ENCODE measurements around the gene KCNAB1. TPM values are rescaled to one million over a fixed set of nuclear protein-coding genes. Genes with fewer than 3 reads are reported as not detected.

Gene KCNAB1
- total and polyA plus RNA-seq, 4 experiments from 2014 or later = 0.40 to 0.58 TPM; not detected in 2

DNA sequence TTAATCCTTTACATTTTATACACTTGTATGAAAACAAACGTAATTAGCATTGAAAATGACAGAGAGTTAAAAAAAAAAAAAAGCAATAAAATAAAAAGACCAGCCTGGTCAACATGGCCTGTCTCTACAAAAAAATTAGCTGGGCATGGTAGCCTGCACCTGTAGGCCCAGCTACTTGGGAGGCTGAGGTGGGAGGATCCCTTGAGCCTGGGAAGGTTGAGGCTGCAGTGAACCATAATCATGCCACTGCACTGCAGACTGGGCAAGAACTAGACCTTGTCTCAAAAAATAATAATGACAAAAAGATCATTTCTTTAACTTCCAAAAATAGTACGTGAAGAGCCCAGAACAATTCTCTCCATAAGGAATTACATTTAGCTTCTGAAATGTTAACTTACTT lies 432.6 kb downstream of the KCNAB1 start:
- H3K36me3 Mint-ChIP-seq = peaks cover 32 to 66% of the 10 kb centered on the region in 2 donors
- H3K9me3 Mint-ChIP-seq = peaks cover 0 to 5% (median 0%) of the 10 kb centered on the region in 8 donors
- H3K27me3 Mint-ChIP-seq = peaks cover 0 to 5% of the 10 kb centered on the region in 2 donors
- Histone ChIP-seq H3K27me3 (ENCODE audit: insufficient read depth, low read length) (no peaks in the 10 kb centered on the region), H3K9me3 (ENCODE audit: control insufficient read depth in 1 of 2, low read length in 2 of 2) (no peaks in the 10 kb centered on the region), H3K36me3 (ENCODE audit: insufficient read depth, low read length) (peaks cover 19% of the 10 kb centered on the region), H3K27ac (ENCODE audit: low read depth, low read length) (no peak overlapping the region), H3K4me3 (ENCODE audit: low read length in 2 of 2) (no peak overlapping the region), H3K4me1 (ENCODE audit: insufficient read depth, low read length) (peaks cover 40% of the 10 kb centered on the region)
- intact Hi-C loops (cut with micrococcal nuclease) = no loop called here
- H3K4me3 Mint-ChIP-seq = peak overlapping the region; percentile 11 to 99 (median 97)
- ChIA-PET CTCF (ENCODE audit: partially characterized antibody) (interaction anchor here (2.7 to 3.1 kb wide), 2 partner anchors 11 to 529 kb away, joined by 26 to 29 read pairs; no protein-coding TSS in a partner anchor), POLR2A (ENCODE audit: partially characterized antibody) (interaction anchor here (1.6 to 5.5 kb wide), 5 partner anchors 28 to 535 kb away, joined by 7 to 140 read pairs (median 26); partner anchors contain the start of gene TIPARP)
- H3K27ac Mint-ChIP-seq = peak overlapping the region in 3 of 7 donors; percentile 57 to 98 (median 95)
- peaks cover 31 to 55% (median 44%) of the 10 kb centered on the region in 4 donors for H3K4me1 Mint-ChIP-seq
- no peak for DNase-seq

DNA sequence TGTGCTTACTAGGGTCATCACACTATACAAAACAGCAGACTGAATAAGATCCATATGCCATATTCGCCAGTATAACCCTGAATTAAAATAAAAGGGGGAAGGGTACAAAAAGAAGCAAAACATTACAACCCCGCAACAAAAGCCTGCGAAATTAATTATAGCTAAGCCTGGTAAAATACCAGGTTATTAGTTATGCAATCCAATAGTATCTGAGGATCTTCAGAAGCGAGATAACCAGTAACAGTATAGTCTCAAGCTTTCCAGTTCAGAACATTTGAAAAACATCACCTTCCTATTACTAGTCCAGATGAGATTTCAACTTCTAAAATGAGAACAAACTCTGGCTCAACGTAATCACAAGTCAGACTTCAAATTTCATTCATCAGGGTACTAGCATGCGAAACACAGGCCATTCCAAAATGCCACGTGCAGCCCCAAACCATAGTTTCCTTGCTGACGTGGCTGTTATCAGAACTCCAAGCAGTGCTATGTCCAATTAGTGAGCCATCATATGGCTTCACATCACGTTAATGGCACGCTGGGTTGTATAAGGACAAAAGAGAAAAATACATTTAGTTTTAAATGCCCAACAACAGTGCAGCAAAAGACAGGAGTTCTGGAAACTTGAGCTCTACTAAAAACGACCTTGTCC lies 433.5 kb downstream of the KCNAB1 start:
- peaks cover 25 to 57% of the 10 kb centered on the region in 2 donors for H3K36me3 Mint-ChIP-seq
- POLR2A ChIA-PET (ENCODE audit: partially characterized antibody) = interaction anchor here (0.7 to 5.5 kb wide), 20 partner anchors 10 to 683 kb away, joined by 3 to 140 read pairs (median 12); partner anchors contain the start of genes CCNL1, GMPS and TIPARP

DNA sequence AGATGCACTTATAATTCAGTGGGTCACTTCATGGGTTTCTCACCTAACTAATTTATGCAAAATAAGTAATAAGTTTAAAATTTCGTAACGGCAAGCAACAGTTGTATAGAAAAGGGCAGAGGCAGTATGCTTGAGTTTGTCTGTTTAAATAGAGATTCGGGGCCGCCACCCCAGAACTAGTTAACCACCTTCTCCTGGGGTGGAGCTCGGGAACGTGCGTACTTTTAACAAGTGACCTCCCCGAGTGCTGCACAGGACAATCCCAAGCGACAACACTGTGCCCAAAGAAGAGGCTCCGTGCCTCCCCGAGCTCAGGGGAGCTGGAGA lies 434.1 kb downstream of the KCNAB1 start:
- peak overlapping the region; percentile 89 to 99 (median 98) for H3K4me3 Mint-ChIP-seq
- H3K4me1 Mint-ChIP-seq = peaks cover 31 to 55% (median 42%) of the 10 kb centered on the region in 4 donors
- peaks cover 40% of the 10 kb centered on the region for H3K4me1 ChIP-seq (ENCODE audit: insufficient read depth, low read length)
- peak overlapping the region; percentile 67 to 97 for H3K4me3 ChIP-seq (ENCODE audit: low read length in 2 of 2)
- H3K9me3 Mint-ChIP-seq = peaks cover 0 to 5% (median 0%) of the 10 kb centered on the region in 8 donors
- no peaks in the 10 kb centered on the region for H3K9me3 ChIP-seq (ENCODE audit: control insufficient read depth in 1 of 2, low read length in 2 of 2)
- H3K27ac ChIP-seq (ENCODE audit: low read depth, low read length) = peak overlapping the region; percentile 72
- intact Hi-C loops (cut with micrococcal nuclease) = loop anchor here (2.0 kb wide), 3 partner anchors 30 to 526 kb away; no protein-coding TSS in a partner anchor
- no peaks in the 10 kb centered on the region for H3K27me3 ChIP-seq (ENCODE audit: insufficient read depth, low read length)
- peaks cover 23 to 51% of the 10 kb centered on the region in 2 donors for H3K36me3 Mint-ChIP-seq
- H3K27ac Mint-ChIP-seq = peak overlapping the region; percentile 94 to 98 (median 95)
- peaks cover 0 to 5% of the 10 kb centered on the region in 2 donors for H3K27me3 Mint-ChIP-seq
- peaks cover 7% of the 10 kb centered on the region for H3K36me3 ChIP-seq (ENCODE audit: insufficient read depth, low read length)
- no peak for DNase-seq
- ChIA-PET POLR2A (ENCODE audit: partially characterized antibody) (interaction anchor here (0.7 to 5.5 kb wide), 35 partner anchors 8 to 701 kb away, joined by 3 to 140 read pairs (median 5); partner anchors contain the start of genes CCNL1, GMPS, SLC33A1 and TIPARP), CTCF (ENCODE audit: partially characterized antibody) (interaction anchor here (0.7 to 3.1 kb wide), 22 partner anchors 8 to 621 kb away, joined by 3 to 30 read pairs (median 4); partner anchors contain the start of gene TIPARP)

More for the DNA sequence above, 433.5 kb downstream of the KCNAB1 start:
- Histone ChIP-seq H3K36me3 (ENCODE audit: insufficient read depth, low read length) (peaks cover 13% of the 10 kb centered on the region), H3K4me1 (ENCODE audit: insufficient read depth, low read length) (peaks cover 40% of the 10 kb centered on the region), H3K27ac (ENCODE audit: low read depth, low read length) (peak overlapping the region; percentile 72), H3K4me3 (ENCODE audit: low read length in 2 of 2) (peak overlapping the region; percentile 67 to 97), H3K27me3 (ENCODE audit: insufficient read depth, low read length) (no peaks in the 10 kb centered on the region), H3K9me3 (ENCODE audit: control insufficient read depth in 1 of 2, low read length in 2 of 2) (no peaks in the 10 kb centered on the region)
- H3K27ac Mint-ChIP-seq = peak overlapping the region; percentile 94 to 98 (median 95)
- no peak for DNase-seq
- peaks cover 0 to 5% (median 0%) of the 10 kb centered on the region in 8 donors for H3K9me3 Mint-ChIP-seq
- H3K4me3 Mint-ChIP-seq = peak overlapping the region; percentile 89 to 99 (median 98)
- peaks cover 31 to 55% (median 43%) of the 10 kb centered on the region in 4 donors for H3K4me1 Mint-ChIP-seq
- CTCF ChIA-PET (ENCODE audit: partially characterized antibody) = interaction anchor here (0.7 to 3.1 kb wide), 17 partner anchors 7 to 621 kb away, joined by 3 to 30 read pairs (median 5); partner anchors contain the start of gene TIPARP
- H3K27me3 Mint-ChIP-seq = peaks cover 0 to 5% of the 10 kb centered on the region in 2 donors
- intact Hi-C loops (cut with micrococcal nuclease) = loop anchor here (2.0 kb wide), 3 partner anchors 29 to 527 kb away; no protein-coding TSS in a partner anchor

DNA sequence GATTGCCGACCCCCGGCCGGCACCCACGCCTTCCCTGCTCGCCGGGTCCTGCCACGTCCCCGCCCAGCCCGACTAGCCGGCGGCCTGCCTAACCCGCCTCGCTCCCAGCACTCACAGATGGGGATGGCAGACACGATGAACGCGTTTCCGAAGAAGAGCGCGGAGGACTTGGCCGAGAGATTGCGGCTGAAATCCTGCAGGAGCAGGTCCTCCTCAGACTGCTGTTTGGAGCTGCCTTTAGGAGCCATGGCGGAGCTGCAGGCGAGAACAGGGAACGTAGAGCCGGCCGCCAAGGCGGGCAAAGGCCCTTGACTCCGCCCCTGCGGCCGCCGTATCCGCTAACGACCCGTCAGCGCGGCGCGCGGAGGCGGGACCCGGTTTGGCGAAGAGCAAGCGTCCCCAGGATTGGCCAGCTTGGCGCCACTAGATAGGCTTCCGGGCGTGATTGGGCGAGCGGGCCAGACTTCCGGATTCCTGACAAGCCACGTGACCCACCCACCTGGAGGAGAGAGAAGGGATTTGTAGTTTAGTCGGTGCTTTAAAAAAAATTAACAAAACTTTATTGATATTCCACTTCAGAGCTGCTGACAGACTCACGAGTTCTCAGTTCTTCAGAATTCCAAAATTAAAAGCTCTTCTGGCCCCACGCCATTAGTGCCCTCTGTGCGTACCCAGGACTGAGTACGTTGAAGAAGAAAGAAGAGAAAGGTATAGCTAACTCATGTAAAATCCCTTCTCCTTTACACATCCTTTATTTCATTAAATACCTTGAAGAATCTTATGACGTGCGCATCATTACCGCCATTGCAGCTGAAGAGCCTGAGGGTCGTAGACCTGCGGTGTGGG lies 434.7 kb downstream of the KCNAB1 start, which contains the start of gene SSR3:
Gene SSR3, minus strand, starts transcription at position 276 of the 846 bp plus-strand sequence. Its CDS starts 28 bp downstream, at position 248.
- peak within 1 kb of the TSS; percentile 72 for H3K27ac ChIP-seq (ENCODE audit: low read depth, low read length)
- peak within 1 kb of the TSS; percentile 94 to 98 (median 95) for H3K27ac Mint-ChIP-seq
- intact Hi-C loops (cut with micrococcal nuclease) = loop anchor here (1.0 to 2.0 kb wide), 10 partner anchors 30 to 701 kb away; partner anchors contain the start of genes CCNL1, SLC33A1 and TIPARP
- H3K9me3 Mint-ChIP-seq = peaks cover 0 to 5% (median 0%) of the 10 kb centered on the region in 8 donors
- H3K36me3 ChIP-seq (ENCODE audit: insufficient read depth, low read length) = peaks cover 7% of the 10 kb centered on the region
- H3K4me3 Mint-ChIP-seq = peak within 1 kb of the TSS; percentile 89 to 99 (median 98)
- peak within 1 kb of the TSS; percentile 67 to 97 for H3K4me3 ChIP-seq (ENCODE audit: low read length in 2 of 2)
- peaks cover 0 to 5% of the 10 kb centered on the region in 2 donors for H3K27me3 Mint-ChIP-seq
- peaks cover 40% of the 10 kb centered on the region for H3K4me1 ChIP-seq (ENCODE audit: insufficient read depth, low read length)
- peaks cover 23 to 47% of the 10 kb centered on the region in 2 donors for H3K36me3 Mint-ChIP-seq
- H3K27me3 ChIP-seq (ENCODE audit: insufficient read depth, low read length) = no peaks in the 10 kb centered on the region
- H3K4me1 Mint-ChIP-seq = peaks cover 31 to 55% (median 42%) of the 10 kb centered on the region in 4 donors
- ChIA-PET CTCF (ENCODE audit: partially characterized antibody) (interaction anchor here (0.7 to 3.1 kb wide), 24 partner anchors 9 to 620 kb away, joined by 3 to 30 read pairs (median 4); partner anchors contain the start of gene TIPARP), POLR2A (ENCODE audit: partially characterized antibody) (interaction anchor here (0.6 to 5.5 kb wide), 38 partner anchors 8 to 701 kb away, joined by 3 to 140 read pairs (median 5); partner anchors contain the start of genes CCNL1, GMPS, SLC33A1 and TIPARP)
- DNase-seq = peak; percentile 97 to 99 (median 99)
- H3K9me3 ChIP-seq (ENCODE audit: control insufficient read depth in 1 of 2, low read length in 2 of 2) = no peaks in the 10 kb centered on the region

DNA sequence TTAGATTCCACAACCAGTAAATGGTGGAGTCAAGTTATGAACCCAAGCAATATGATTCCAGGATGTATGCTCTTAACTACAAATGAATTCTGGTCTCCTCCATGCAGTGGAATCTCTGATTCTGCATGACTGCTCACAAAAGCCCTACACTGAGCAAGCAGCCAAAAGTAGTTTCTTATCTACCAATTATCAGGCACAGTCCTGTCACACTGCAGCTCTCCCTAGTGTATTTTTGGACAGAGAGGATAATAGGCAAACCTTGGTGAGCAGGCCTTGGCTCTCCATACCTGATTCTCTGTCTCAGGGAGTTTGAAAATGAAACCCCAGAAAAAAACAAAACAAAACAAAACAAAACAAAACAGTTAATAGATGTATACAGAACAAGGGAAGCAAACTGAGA lies 438.0 kb downstream of the KCNAB1 start:
- CTCF ChIA-PET (ENCODE audit: partially characterized antibody) = interaction anchor here (1.5 kb wide), 1 partner anchor 10 kb away, joined by 4 read pairs; no protein-coding TSS in a partner anchor
- Mint-ChIP-seq H3K4me1 (peaks cover 10 to 22% (median 15%) of the 10 kb centered on the region in 4 donors), H3K27me3 (peaks cover 6 to 8% of the 10 kb centered on the region in 2 donors), H3K4me3 (no peak overlapping the region), H3K36me3 (peaks cover 0 to 17% of the 10 kb centered on the region in 2 donors), H3K9me3 (peaks cover 0 to 5% (median 0%) of the 10 kb centered on the region in 8 donors), H3K27ac (peak overlapping the region in 2 of 7 donors; percentile 13 to 31)
- H3K36me3 ChIP-seq (ENCODE audit: insufficient read depth, low read length) = no peaks in the 10 kb centered on the region
- H3K9me3 ChIP-seq (ENCODE audit: control insufficient read depth in 1 of 2, low read length in 2 of 2) = no peaks in the 10 kb centered on the region
- POLR2A ChIA-PET (ENCODE audit: partially characterized antibody) = no interaction called here
- no peak for DNase-seq
- intact Hi-C loops (cut with micrococcal nuclease) = no loop called here
- H3K27ac ChIP-seq (ENCODE audit: low read depth, low read length) = no peak overlapping the region
- H3K4me1 ChIP-seq (ENCODE audit: insufficient read depth, low read length) = peaks cover 17% of the 10 kb centered on the region
- no peak overlapping the region for H3K4me3 ChIP-seq (ENCODE audit: low read length in 2 of 2)
- no peaks in the 10 kb centered on the region for H3K27me3 ChIP-seq (ENCODE audit: insufficient read depth, low read length)

DNA sequence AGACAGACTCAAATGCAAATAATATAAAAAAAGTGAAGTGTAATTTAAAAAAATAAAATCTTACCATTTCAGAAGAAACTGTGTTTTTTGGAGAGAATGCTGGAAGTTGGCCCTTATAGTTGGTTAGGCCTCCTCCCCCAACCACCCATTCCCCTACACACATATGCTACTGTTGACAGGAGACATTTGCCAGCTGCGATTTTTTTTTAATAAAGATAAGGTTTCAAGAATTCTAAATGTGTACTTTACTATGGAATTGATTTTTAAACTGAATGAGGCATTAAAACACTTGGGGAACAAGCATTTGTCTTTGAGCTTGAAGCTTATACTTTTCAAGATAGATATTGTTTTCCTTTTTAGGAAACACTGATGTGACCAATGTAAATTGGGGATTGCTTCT lies 438.9 kb downstream of the KCNAB1 start:
- DNase-seq = no peak
- POLR2A ChIA-PET (ENCODE audit: partially characterized antibody) = no interaction called here
- Histone ChIP-seq H3K27me3 (ENCODE audit: insufficient read depth, low read length) (no peaks in the 10 kb centered on the region), H3K9me3 (ENCODE audit: control insufficient read depth in 1 of 2, low read length in 2 of 2) (no peaks in the 10 kb centered on the region), H3K4me1 (ENCODE audit: insufficient read depth, low read length) (peaks cover 7% of the 10 kb centered on the region), H3K36me3 (ENCODE audit: insufficient read depth, low read length) (no peaks in the 10 kb centered on the region), H3K27ac (ENCODE audit: low read depth, low read length) (no peak overlapping the region), H3K4me3 (ENCODE audit: low read length in 2 of 2) (no peak overlapping the region)
- Mint-ChIP-seq H3K27me3 (peaks cover 8% of the 10 kb centered on the region in 2 donors), H3K36me3 (peaks cover 0 to 9% of the 10 kb centered on the region in 2 donors), H3K4me1 (peaks cover 3 to 13% (median 8%) of the 10 kb centered on the region in 4 donors), H3K4me3 (no peak overlapping the region), H3K9me3 (peaks cover 0 to 5% (median 0%) of the 10 kb centered on the region in 8 donors), H3K27ac (no peak overlapping the region)
- intact Hi-C loops (cut with micrococcal nuclease) = no loop called here
- CTCF ChIA-PET (ENCODE audit: partially characterized antibody) = interaction anchor here (1.0 kb wide), 1 partner anchor 12 kb away, joined by 3 read pairs; no protein-coding TSS in a partner anchor

Data from CD4-positive, alpha-beta memory T cell (primary cell).